A204.1 (cell line): ENCODE results near the gene C2orf42.
"Not testable (repeated sequence)": the region's sequence is repeated elsewhere in the genome, so short reads cannot be mapped to it uniquely, and the experiment has no call there.

Source experiments
- FAIRE-seq: peaks from 2 replicates; lab custom pipeline; 2012; peaks lifted over from hg19 to GRCh38; lab: Jason Lieb, UNC

Gene C2orf42

GRCh38 chr2:70190418-70191243, at the start of gene C2orf42:
TSS of gene C2orf42 (minus strand) at chr2:70191019. CDS start at chr2:70181985, 9,034 bp downstream.
- peak; percentile 80 for FAIRE-seq

- no peak for FAIRE-seq
Measured at GRCh38 chr2:70240599-70240998, 49.8 kb upstream of the C2orf42 start.

GRCh38 chr2:70233926-70234325, 43.1 kb upstream of the C2orf42 start:
- FAIRE-seq, result no peak

- FAIRE-seq, result no peak
Measured at GRCh38 chr2:70226781-70227180, 36.0 kb upstream of the C2orf42 start.

- FAIRE-seq, result not testable (repeated sequence)
Measured at GRCh38 chr2:70223305-70223704, 32.5 kb upstream of the C2orf42 start.

GRCh38 chr2:70214953-70215549, 24.2 kb upstream of the C2orf42 start:
- no peak for FAIRE-seq

- FAIRE-seq, result no peak
Measured at GRCh38 chr2:70214365-70214764, 23.5 kb upstream of the C2orf42 start.

GRCh38 chr2:70212298-70212932, 21.6 kb upstream of the C2orf42 start:
- FAIRE-seq, result no peak

- FAIRE-seq, result peak; percentile 35
Measured at GRCh38 chr2:70211595-70211994, 20.8 kb upstream of the C2orf42 start.

GRCh38 chr2:70204452-70204851, 13.6 kb upstream of the C2orf42 start:
- no peak for FAIRE-seq

- FAIRE-seq, result no peak
Measured at GRCh38 chr2:70203086-70203485, 12.3 kb upstream of the C2orf42 start.

GRCh38 chr2:70202236-70202806, 11.5 kb upstream of the C2orf42 start:
- no peak for FAIRE-seq

- FAIRE-seq, result no peak
Measured at GRCh38 chr2:70201831-70202230, 11.0 kb upstream of the C2orf42 start.

- no peak for FAIRE-seq
Measured at GRCh38 chr2:70201225-70201768, 10.5 kb upstream of the C2orf42 start.

GRCh38 chr2:70199320-70199864, 8.6 kb upstream of the C2orf42 start:
- FAIRE-seq, result no peak

- no peak for FAIRE-seq
Measured at GRCh38 chr2:70192516-70192915, 1.7 kb upstream of the C2orf42 start.

- no peak for FAIRE-seq
Measured at GRCh38 chr2:70191244-70191735, 471 bp upstream of the C2orf42 start.

- FAIRE-seq, result no peak
Measured at GRCh38 chr2:70188460-70188859, 2.4 kb downstream of the C2orf42 start.

GRCh38 chr2:70187170-70187569, 3.6 kb downstream of the C2orf42 start:
- FAIRE-seq, result not testable (repeated sequence)

- FAIRE-seq, result no peak
Measured at GRCh38 chr2:70182689-70183088, 8.1 kb downstream of the C2orf42 start.

GRCh38 chr2:70181363-70181956, 9.4 kb downstream of the C2orf42 start:
- FAIRE-seq, result no peak

GRCh38 chr2:70173520-70173919, 17.3 kb downstream of the C2orf42 start:
- no peak for FAIRE-seq
